GM19240 (cell line): Measurements from ENCODE around the gene GRID2.

Experiments
- DNase-seq: peaks from one replicate; pipeline ENCODE4 v3.0.0; 2011; ENCODE audit warnings: low spot score; ENCODE audit not compliant: insufficient read length

GRID2 gene

DNA sequence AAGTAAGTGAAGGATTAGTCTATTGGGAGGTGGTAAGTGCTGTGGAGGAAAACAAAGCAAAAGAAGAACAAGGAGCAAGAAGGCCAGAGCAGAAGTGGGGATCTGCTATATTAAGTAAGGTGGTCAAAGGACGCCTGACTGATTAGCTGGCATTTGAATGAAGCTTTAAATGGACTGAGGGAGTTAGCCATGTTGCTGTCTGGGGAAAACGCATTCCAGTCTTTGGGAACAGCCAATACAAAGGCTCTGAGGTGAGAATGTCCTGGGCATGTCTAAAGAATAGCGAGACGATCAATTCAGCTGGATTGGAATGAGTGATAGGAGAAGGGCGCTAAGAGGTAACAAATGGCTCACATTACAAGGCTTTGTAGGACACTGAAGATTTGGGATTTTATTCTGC, 1476.3 kb downstream of the GRID2 start:
- DNase-seq: no peak

- DNase-seq: no peak
Measured at GRCh38 chr4:93781198-93781597, 1477.4 kb downstream of the GRID2 start.

GRCh38 chr4:93786149-93786548, 1482.4 kb downstream of the GRID2 start:
- DNase-seq: no peak

DNA sequence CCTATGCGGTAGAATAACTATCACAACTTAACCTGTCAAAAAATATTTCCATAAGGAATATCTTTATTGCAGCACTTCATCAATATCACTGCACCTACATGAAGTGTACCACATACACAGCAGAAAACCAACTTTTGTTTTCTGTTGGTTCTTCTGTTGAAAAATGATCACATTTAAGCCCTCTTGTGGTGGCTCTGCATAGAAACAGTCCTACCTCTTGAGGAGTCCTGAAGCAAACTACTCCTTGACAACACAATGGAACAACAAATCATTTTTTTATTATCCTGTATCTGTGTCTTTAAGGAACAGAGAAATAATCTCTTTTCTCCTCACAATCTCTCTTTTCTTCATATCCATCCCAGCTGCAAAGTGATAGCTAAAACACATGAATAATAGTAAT, 1484.9 kb downstream of the GRID2 start:
- no peak for DNase-seq

DNA sequence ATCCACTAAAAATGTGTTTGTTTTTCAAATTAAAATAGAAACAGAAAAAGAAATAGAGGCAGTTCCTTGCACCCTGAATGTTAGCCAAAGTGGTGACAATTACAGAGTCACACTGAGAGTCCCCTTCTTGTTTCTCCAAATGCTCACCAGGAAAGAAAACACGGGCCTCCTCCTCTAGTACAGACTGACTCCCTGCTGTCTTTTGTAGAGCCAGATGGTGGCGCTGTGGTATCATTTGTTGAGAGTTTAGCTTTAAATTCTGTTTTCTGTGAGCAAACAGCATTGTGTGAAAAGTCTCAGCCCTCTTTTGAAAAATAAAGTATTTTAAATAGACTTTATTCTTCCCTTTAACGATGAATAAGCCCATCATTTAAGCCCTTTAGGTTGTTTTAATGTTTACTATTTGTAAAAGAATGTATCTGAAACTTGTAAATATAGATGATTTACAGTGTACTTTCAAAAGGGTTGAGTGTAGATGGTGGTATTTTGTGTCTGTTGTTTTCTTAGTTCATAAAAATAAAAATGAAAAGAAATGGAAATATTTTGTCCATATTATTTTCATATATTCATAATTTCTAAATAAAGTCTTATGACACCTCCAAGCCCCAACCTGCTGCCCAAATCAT, 1487.9 kb downstream of the GRID2 start:
- peak; percentile 22 for DNase-seq

- no peak for DNase-seq
Measured at GRCh38 chr4:93802045-93802444, 1498.3 kb downstream of the GRID2 start.

DNA sequence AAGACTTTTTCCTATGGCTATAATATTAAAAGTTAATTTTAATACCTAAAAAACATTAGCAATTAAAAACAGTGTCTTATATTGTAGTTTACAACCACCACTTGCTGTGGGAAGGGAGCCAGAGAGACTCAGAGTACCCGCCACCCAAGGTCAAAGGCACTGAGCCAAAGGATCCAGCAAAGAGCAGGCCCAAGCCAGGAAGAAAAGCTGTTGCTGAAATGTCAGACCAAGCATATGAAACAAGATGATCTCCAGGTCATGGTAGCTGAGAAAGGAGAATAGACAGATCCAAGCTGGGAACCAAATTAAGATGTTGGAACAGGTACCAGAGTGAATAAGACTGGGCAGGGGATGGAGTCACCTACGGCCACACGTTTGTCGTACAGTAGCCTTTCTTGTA, 1506.0 kb downstream of the GRID2 start:
- DNase-seq: no peak

DNA sequence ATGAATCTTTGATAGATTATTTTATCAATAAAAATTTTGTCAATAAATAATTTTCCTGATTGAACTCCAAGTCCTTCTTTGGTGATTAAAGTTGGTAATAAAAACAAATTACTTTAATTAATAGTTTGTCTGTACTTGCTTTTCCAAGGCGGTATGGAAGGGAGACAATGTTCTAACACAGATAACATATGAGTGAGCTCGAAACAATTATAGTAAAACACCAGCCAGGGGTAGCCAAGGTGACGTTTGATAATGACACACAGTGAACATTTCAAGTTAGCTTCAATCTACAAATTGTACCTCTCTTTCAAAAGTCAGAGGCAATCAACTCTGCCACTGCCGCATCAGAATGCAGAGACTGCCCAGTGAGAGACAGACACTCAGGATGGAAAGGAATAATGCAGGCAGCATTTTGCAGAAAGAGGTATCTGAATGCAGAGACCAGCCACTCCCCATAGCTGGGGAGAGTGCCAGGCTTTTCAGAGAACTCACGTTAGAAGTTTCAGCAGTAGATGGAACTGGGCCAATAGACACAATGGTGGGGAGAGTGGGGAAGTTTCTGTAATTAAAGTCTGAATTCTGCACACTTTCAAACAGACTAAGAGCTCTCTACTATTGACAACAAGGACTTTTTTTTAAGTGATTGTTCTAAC, 1506.7 kb downstream of the GRID2 start:
- no peak for DNase-seq

GRCh38 chr4:93813092-93813491, 1509.3 kb downstream of the GRID2 start:
- no peak for DNase-seq

DNA sequence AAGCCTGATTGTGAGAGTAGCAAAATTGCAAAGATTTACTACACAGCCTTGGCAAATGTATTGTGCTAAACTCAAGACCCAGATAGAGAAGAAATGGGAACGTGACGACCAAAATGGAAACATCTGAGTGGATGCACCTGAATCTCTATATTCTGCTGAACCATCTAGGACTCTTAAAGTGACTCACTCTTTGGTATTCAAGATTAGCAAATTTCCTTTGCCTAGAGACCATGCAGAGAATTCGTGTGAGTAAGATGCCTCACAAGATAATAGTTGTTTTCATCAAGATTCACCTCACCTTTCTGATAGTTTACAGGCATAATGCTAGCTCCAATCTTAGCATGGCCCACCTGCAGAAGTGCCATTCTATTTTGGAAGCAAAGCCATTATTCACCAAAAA, 1510.4 kb downstream of the GRID2 start:
- DNase-seq: no peak

DNA sequence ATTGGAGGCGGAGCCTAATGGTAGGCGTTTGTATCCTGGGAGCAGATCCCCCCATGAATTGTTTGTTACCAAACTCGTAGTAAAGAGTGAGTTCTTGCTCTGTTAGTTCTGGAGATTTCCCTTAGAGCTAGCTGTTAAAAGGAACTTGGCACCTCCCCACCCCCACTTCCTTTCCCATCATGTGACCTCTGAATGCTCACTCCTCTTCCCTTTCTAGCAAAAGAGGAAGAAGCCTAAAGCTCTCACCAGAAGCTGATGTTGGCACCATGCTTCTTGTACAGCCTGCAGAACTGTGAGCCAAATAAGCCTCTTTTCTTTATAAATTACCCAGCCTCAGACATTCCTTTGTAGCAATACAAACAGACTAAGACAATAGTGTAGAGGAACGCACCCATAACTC, 1511.0 kb downstream of the GRID2 start:
- DNase-seq: no peak
